ENCODE measurements around the gene ARHGEF28. TPM values are rescaled to one million over a fixed set of nuclear protein-coding genes. Genes with fewer than 3 reads are reported as not detected.

ARHGEF28 gene
- total and polyA plus RNA-seq, 2 of the 4 experiments (the other 2 are of a cell fraction) = 3.6 to 16.0 TPM

- no peak overlapping the region for H2BK5ac ChIP-seq (ENCODE audit: low read depth, low read length, poor library complexity, severe bottlenecking)
- H4K91ac ChIP-seq (ENCODE audit: insufficient read depth, low read depth, low read length) = no peak overlapping the region
- H2BK20ac ChIP-seq (ENCODE audit: low read depth, low read length) = no peak overlapping the region
- H3K14ac ChIP-seq (replicated peaks; ENCODE audit: low read depth, low read length) = no peak overlapping the region
- peaks cover 11 to 51% of the 10 kb centered on the region in 2 experiments; a peak in 3 of 4 replicates for H3K79me1 ChIP-seq (ENCODE audit: low read depth in 1 of 2, low read length in 2 of 2)
- in situ Hi-C loops (cut with MboI; ENCODE audit: low sequenced_read_pairs) (no loop called here), intact Hi-C loops (cut with micrococcal nuclease) (loop anchor here (2.0 kb wide), 1 partner anchor 20 kb away; no protein-coding TSS in a partner anchor), dilution Hi-C loops (cut with HindIII; ENCODE audit: low sequenced_read_pairs, unreplicated experiment) (no loop called here)
- H2AFZ ChIP-seq (replicated peaks; ENCODE audit: low read length, poor library complexity) = no peak overlapping the region
- H3K9me3 ChIP-seq (ENCODE audit: control insufficient read depth, insufficient read depth, low read length) = no peaks in the 10 kb centered on the region
- no peak overlapping the region for H3K4me3 ChIP-seq (ENCODE audit: insufficient read depth, low read depth, low read length)
- H2AK5ac ChIP-seq (ENCODE audit: low read depth, low read length) = no peak overlapping the region
- peaks cover 12% of the 10 kb centered on the region for H3K4me1 ChIP-seq (ENCODE audit: control insufficient read depth, insufficient read depth, low read length)
- H4K5ac ChIP-seq (ENCODE audit: low read depth, low read length) = no peak overlapping the region
- no peak overlapping the region for H3K4ac ChIP-seq (ENCODE audit: low read depth, low read length)
- no peaks in the 10 kb centered on the region for H3K27me3 ChIP-seq (ENCODE audit: control insufficient read depth, insufficient read depth, low read length)
- H4K20me1 ChIP-seq (ENCODE audit: insufficient read depth, low read length) = no peaks in the 10 kb centered on the region
- POLR2A ChIA-PET (ENCODE audit: unreplicated experiment) = no interaction called here
- no CpG with 5 or more reads among the region's 2 CpGs for WGBS, 2 experiments (ENCODE audit: extremely low coverage in 2 of 2, insufficient read length in 1 of 2)
- no peak overlapping the region for H3K4me2 ChIP-seq (ENCODE audit: low read depth, low read length)
- H4K8ac ChIP-seq (ENCODE audit: low read depth in 2 of 2, low read length in 2 of 2) = no peak overlapping the region
- no peak overlapping the region for H3K23ac ChIP-seq (ENCODE audit: low read depth, low read length)
- H2AK9ac ChIP-seq (replicated peaks; ENCODE audit: low read depth, low read length, poor library complexity) = no peak overlapping the region
- TF ChIP-seq FOS (IDR thresholded peaks at IDR 0.05; ENCODE audit: low read depth, low read length) = no peak
- no peak for TF ChIP-seq SMC3 (IDR thresholded peaks at IDR 0.05; ENCODE audit: low read depth, low read length)
- no peak for TF ChIP-seq MAFK (IDR thresholded peaks at IDR 0.05; ENCODE audit: low read depth, low read length)
- no peak for TF ChIP-seq RFX5 (IDR thresholded peaks at IDR 0.05; ENCODE audit: low read depth, low read length)
- TF ChIP-seq NFE2L2 (IDR thresholded peaks at IDR 0.05; ENCODE audit: low read depth, low read length) = no peak
- TF ChIP-seq CHD1 (IDR thresholded peaks at IDR 0.05; ENCODE audit: low read depth, low read length) = no peak
- TF ChIP-seq RCOR1 (IDR thresholded peaks at IDR 0.05; ENCODE audit: insufficient replicate concordance, low read length) = no peak
- TF ChIP-seq RAD21 (IDR thresholded peaks at IDR 0.05; ENCODE audit: low read length) = no peak
- no peak for TF ChIP-seq BHLHE40 (IDR thresholded peaks at IDR 0.05; ENCODE audit: low read depth, low read length)
- no peak for TF ChIP-seq MXI1 (IDR thresholded peaks at IDR 0.05; ENCODE audit: borderline replicate concordance, low read depth, low read length)
- no peak for TF ChIP-seq CEBPB (IDR thresholded peaks at IDR 0.05; ENCODE audit: low read depth, low read length)
- no peak for TF ChIP-seq POLR2A (IDR thresholded peaks at IDR 0.05; ENCODE audit: low read depth, low read length)
- TF ChIP-seq, protein P1, sequence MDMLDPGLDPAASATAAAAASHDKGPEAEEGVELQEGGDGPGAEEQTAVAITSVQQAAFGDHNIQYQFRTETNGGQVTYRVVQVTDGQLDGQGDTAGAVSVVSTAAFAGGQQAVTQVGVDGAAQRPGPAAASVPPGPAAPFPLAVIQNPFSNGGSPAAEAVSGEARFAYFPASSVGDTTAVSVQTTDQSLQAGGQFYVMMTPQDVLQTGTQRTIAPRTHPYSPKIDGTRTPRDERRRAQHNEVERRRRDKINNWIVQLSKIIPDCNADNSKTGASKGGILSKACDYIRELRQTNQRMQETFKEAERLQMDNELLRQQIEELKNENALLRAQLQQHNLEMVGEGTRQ (IDR thresholded peaks at IDR 0.05; ENCODE audit: low read depth, low read length) = no peak
- no peak for TF ChIP-seq ELK1 (IDR thresholded peaks at IDR 0.05; ENCODE audit: borderline replicate concordance, low read depth, low read length)
- TF ChIP-seq, protein P2, sequence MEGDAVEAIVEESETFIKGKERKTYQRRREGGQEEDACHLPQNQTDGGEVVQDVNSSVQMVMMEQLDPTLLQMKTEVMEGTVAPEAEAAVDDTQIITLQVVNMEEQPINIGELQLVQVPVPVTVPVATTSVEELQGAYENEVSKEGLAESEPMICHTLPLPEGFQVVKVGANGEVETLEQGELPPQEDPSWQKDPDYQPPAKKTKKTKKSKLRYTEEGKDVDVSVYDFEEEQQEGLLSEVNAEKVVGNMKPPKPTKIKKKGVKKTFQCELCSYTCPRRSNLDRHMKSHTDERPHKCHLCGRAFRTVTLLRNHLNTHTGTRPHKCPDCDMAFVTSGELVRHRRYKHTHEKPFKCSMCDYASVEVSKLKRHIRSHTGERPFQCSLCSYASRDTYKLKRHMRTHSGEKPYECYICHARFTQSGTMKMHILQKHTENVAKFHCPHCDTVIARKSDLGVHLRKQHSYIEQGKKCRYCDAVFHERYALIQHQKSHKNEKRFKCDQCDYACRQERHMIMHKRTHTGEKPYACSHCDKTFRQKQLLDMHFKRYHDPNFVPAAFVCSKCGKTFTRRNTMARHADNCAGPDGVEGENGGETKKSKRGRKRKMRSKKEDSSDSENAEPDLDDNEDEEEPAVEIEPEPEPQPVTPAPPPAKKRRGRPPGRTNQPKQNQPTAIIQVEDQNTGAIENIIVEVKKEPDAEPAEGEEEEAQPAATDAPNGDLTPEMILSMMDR (conservative IDR thresholded peaks at IDR 0.05; ENCODE audit: low read depth, low read length) = no peak
- TF ChIP-seq MAZ (IDR thresholded peaks at IDR 0.05; ENCODE audit: borderline replicate concordance, low read depth, low read length) = no peak
- no TSS peak for BruUV-seq (replicated peaks)
- no peak overlapping the region for H3K27ac ChIP-seq (ENCODE audit: insufficient read depth, low read length)
- ATAC-seq (ENCODE audit: low read depth) = no peak
- CTCF ChIA-PET = no interaction called here
- H2BK120ac ChIP-seq (ENCODE audit: low read depth, low read length) = no peak overlapping the region
- no peak for DNase-seq
- H3K9me1 ChIP-seq (ENCODE audit: insufficient read depth, low read length) = peaks cover 12% of the 10 kb centered on the region; the same call in 1 of the 2 replicates
- no peaks in the 10 kb centered on the region for H3K36me3 ChIP-seq (ENCODE audit: control insufficient read depth, insufficient read depth, low read length)
- H3K9ac ChIP-seq (ENCODE audit: low read depth, low read length) = no peak overlapping the region
- H2BK15ac ChIP-seq (ENCODE audit: low read depth, low read length) = no peak overlapping the region
- H3K56ac ChIP-seq (ENCODE audit: extremely low read depth, insufficient read depth, low read length) = no peak overlapping the region
- no peak overlapping the region for H3K18ac ChIP-seq (ENCODE audit: low read depth, low read length)
These were observed 120.6 kb downstream of the ARHGEF28 start for GRCh38 chr5:73746608-73747007.
